K562 (cell line): ENCODE measurements around the gene AP1AR.

Source experiments
- C11orf30 ChIP-seq: fragments of 450-650 bp; IDR thresholded peaks from 2 replicates; pipeline ENCODE4 v1.6.1; 2016; ENCODE audit warnings: low read depth, mild to moderate bottlenecking
- ELF1 ChIP-seq: fragments of 200-800 bp; sonication (Bioruptor generic); IDR thresholded peaks from 2 replicates; pipeline ENCODE4 v1.6.1; 2016; ENCODE audit warnings: missing genetic modification characterization, missing compliant biosample characterization
- GTF2E2 ChIP-seq: fragments of 200-800 bp; sonication (Bioruptor generic); IDR thresholded peaks from 2 replicates; pipeline ENCODE4 v1.6.1; 2016; ENCODE audit warnings: missing genetic modification characterization, missing compliant biosample characterization
- HMG20A ChIP-seq: fragments of 450-650 bp; formaldehyde crosslinking; conservative IDR thresholded peaks from 2 replicates; pipeline ENCODE4 v1.4.0; 2020; ENCODE audit warnings: mild to moderate bottlenecking, mixed read lengths
- HMG20B ChIP-seq: fragments of 250-450 bp; sonication (Bioruptor Pico); IDR thresholded peaks from 2 replicates; pipeline ENCODE4 v1.5.0; 2021; ENCODE audit warnings: mild to moderate bottlenecking
- MAFK ChIP-seq: IDR thresholded peaks from 2 replicates; pipeline ENCODE4 v1.6.1; 2011; ENCODE audit warnings: low read length, improper control_type of control experiment
- MTA3 ChIP-seq: fragments of 450-650 bp; formaldehyde crosslinking; IDR thresholded peaks from 2 replicates; pipeline ENCODE4 v1.6.1; 2017; ENCODE audit warnings: mild to moderate bottlenecking, borderline replicate concordance
- MYNN ChIP-seq, 2 experiments: sonication (generic); formaldehyde crosslinking in 1 of 2; IDR thresholded peaks; 2 replicates each; pipeline versions ENCODE4 v1.5.0 to v1.6.1; 2016 to 2020; ENCODE audit warnings: antibody characterized with exemption in 1 of 2, missing genetic modification reagents in 1 of 2
- NFRKB ChIP-seq: fragments of 450-650 bp; IDR thresholded peaks from 2 replicates; pipeline ENCODE4 v1.6.1; 2016; ENCODE audit warnings: low read depth
- OTX1 ChIP-seq: fragments of 450-650 bp; formaldehyde crosslinking; IDR thresholded peaks from 2 replicates; pipeline ENCODE4 v1.4.0; 2022; ENCODE audit warnings: mild to moderate bottlenecking
- SRF ChIP-seq, 2 experiments: fragments of 250-450, 450-650 bp in 1 of 2; sonication (Bioruptor Pico) in 1 of 2; sonication (generic) in 1 of 2; formaldehyde crosslinking; IDR thresholded peaks; 2 replicates each; pipeline versions ENCODE4 v1.5.0 to v1.5.1; 2020 to 2022; ENCODE audit warnings: mild to moderate bottlenecking in 1 of 2, missing genetic modification reagents in 1 of 2
- TF ChIP-seq, protein P1 (sequence below), 3 experiments: fragments of 200-800 bp in 1 of 3; fragments of 250-450 bp in 1 of 3; fragments of 450-650 bp in 1 of 3; sonication (Bioruptor Pico) in 1 of 3; sonication (Bioruptor generic) in 1 of 3; formaldehyde crosslinking in 1 of 3; IDR thresholded peaks; 2 replicates each; pipeline versions ENCODE4 v1.6.1 to v1.8.0; 2016 to 2022; ENCODE audit warnings: mild to moderate bottlenecking in 2 of 3, missing genetic modification characterization in 2 of 3, missing compliant biosample characterization in 1 of 3, moderate library complexity in 1 of 3
- TF ChIP-seq, protein P2 (sequence below), 3 experiments: IDR thresholded peaks in 2 of 3; conservative IDR thresholded peaks in 1 of 3; 2 replicates each; pipeline ENCODE4 v1.5.1; 2011 to 2012; ENCODE audit warnings: low read length in 3 of 3, mild to moderate bottlenecking in 3 of 3, control low read depth in 2 of 3, improper control_type of control experiment in 1 of 3, inconsistent platforms in 1 of 3, low read depth in 1 of 3, mixed read lengths in 1 of 3, moderate library complexity in 1 of 3; ENCODE audit not compliant: insufficient read depth in 2 of 3

DNA sequence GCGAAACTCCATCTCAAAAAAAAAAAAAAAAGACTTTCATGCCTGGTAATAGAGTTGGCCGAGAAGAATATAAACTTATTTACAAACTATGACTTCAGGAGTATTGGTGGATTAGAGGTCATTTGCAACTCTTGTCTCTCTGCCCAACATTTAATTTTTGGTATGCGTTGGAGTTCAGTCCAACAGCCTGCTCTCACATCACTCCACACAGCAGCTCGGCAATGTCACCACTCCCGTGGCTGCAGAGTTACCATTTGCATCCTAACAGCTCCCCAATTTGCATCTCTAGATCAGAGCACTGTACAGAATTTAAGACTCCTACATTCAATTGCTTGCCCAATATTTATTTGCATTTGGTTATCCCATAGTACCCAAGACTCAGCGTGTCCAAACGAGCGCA lies 40.9 kb upstream of the AP1AR start:
- TF ChIP-seq GTF2E2 (tag): no peak
- no peak for TF ChIP-seq HMG20A (CRISPR knock-in tag)
- TF ChIP-seq NFRKB: no peak
- no peak for TF ChIP-seq ELF1 (tag)
- no peak for TF ChIP-seq MTA3
- TF ChIP-seq, protein P1, sequence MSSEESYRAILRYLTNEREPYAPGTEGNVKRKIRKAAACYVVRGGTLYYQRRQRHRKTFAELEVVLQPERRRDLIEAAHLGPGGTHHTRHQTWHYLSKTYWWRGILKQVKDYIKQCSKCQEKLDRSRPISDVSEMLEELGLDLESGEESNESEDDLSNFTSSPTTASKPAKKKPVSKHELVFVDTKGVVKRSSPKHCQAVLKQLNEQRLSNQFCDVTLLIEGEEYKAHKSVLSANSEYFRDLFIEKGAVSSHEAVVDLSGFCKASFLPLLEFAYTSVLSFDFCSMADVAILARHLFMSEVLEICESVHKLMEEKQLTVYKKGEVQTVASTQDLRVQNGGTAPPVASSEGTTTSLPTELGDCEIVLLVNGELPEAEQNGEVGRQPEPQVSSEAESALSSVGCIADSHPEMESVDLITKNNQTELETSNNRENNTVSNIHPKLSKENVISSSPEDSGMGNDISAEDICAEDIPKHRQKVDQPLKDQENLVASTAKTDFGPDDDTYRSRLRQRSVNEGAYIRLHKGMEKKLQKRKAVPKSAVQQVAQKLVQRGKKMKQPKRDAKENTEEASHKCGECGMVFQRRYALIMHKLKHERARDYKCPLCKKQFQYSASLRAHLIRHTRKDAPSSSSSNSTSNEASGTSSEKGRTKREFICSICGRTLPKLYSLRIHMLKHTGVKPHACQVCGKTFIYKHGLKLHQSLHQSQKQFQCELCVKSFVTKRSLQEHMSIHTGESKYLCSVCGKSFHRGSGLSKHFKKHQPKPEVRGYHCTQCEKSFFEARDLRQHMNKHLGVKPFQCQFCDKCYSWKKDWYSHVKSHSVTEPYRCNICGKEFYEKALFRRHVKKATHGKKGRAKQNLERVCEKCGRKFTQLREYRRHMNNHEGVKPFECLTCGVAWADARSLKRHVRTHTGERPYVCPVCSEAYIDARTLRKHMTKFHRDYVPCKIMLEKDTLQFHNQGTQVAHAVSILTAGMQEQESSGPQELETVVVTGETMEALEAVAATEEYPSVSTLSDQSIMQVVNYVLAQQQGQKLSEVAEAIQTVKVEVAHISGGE (CRISPR knock-in tag; IDR thresholded peaks at IDR 0.05): no peak
- no peak for TF ChIP-seq SRF (CRISPR knock-in tag; IDR thresholded peaks at IDR 0.05)
- TF ChIP-seq MYNN (IDR thresholded peaks at IDR 0.05): no peak
- no peak for TF ChIP-seq MYNN (CRISPR knock-in tag; IDR thresholded peaks at IDR 0.05)
- no peak for TF ChIP-seq HMG20B
- no peak for TF ChIP-seq MAFK
- TF ChIP-seq, protein P2, sequence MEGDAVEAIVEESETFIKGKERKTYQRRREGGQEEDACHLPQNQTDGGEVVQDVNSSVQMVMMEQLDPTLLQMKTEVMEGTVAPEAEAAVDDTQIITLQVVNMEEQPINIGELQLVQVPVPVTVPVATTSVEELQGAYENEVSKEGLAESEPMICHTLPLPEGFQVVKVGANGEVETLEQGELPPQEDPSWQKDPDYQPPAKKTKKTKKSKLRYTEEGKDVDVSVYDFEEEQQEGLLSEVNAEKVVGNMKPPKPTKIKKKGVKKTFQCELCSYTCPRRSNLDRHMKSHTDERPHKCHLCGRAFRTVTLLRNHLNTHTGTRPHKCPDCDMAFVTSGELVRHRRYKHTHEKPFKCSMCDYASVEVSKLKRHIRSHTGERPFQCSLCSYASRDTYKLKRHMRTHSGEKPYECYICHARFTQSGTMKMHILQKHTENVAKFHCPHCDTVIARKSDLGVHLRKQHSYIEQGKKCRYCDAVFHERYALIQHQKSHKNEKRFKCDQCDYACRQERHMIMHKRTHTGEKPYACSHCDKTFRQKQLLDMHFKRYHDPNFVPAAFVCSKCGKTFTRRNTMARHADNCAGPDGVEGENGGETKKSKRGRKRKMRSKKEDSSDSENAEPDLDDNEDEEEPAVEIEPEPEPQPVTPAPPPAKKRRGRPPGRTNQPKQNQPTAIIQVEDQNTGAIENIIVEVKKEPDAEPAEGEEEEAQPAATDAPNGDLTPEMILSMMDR (IDR thresholded peaks at IDR 0.05 in 2 of 3, conservative IDR thresholded peaks at IDR 0.05 in 1 of 3; ENCODE audit: insufficient read depth in 2 of 3, low read depth in 1 of 3, low read length in 3 of 3): no peak
- TF ChIP-seq OTX1 (CRISPR knock-in tag): no peak
- no peak for TF ChIP-seq C11orf30
